ENCODE measurements around the gene OR52I2.
A peak's percentile ranks its signal among the peaks of the same experiment; 100 is the strongest.

Gene OR52I2

DNA sequence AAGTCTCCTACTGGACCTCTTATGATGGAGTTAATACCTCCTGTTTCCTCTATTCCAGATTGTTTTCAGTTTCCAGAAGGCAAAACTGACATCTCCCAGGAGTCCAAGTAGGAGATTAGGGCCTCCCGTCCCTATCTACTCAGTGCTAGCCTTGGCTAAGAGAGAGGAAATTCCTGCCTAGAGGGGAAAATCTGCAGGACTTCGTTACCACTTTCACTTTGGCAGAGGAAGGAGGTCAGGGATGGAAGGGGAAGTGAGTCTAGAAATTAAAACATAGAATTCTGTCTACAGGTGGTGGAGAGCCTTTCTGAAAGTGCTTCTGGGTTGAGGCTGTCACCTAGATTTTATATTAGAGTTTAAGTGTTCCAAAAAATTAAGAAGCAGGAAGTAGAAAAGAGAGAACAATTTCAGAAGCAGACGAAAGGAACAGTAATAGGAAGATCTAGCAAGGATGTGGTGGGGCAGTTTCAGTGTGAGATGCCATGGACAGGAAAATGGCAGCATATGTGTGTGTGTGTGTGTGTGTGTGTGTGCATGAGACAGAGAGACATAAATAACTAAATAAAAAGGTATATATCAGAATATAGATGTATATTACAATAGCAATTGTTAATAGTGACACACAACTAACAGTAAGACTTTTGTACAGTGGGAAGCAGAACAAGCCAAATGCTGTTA lies 28.9 kb downstream of the OR52I2 start:
- no peak for DNase-seq

DNA sequence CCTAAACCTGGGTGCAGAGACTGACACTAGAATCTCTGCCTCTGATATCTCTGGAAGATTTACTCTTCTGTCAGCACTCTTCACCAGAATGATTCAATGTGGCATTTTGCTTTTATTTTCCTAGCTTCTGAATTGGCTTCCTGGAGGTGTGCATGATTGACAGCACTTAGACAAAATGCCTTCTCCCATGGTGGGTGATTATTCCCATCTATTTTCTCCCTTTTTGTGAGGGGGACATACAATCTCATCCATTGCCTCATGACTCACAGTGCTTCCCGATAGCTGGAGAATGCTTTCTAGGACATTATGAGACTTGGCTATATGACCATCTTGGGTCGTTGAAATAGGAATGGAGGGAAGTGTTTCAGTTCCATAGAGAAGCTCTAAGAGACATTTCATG lies 30.4 kb downstream of the OR52I2 start:
- DNase-seq: no peak

DNA sequence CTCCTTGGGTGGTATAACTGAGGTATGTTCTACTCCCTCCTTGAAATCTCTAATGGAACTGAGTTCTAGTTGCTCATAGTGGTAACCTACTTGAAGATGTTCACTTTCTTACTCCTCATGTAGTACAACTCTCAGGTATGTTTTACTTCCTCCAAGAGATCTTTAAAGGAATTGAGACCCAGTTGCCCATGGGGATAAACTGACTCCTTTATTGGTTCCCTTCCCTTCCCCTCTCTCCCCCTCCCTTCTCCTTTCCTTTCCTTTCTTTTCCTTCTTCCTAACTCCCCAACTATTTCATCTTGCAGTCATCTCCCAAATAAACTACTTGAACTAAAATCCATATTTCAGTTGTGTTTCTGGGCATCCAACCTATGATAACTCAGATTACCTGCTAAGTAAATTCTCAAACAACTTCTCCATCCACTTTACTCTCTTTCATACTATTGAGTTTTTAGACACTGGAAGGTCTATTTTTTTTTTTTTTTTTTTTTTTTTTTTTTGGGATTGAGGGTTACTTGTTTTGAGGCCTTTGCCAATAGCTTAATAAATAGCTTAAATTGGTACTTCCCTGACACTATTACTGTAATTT lies 34.4 kb downstream of the OR52I2 start:
- no peak for DNase-seq

DNA sequence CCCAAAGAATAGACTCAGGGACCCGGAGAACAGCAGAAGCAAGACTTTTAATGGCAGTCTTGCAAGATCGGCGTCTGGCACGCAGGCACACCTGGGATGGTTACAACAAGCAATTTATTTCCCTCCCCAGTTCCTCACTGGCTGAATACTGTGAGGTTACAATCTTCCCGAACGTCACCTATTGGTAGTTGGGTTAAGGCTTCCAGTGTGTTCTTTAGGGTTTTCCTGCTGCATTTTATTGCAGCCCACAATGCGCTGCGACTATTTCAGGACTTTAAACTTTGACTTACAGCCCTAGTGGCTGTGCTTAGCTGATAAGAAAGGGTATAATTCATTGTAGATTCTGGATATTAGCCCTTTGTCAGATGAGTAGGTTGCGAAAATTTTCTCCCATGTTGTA lies 38.0 kb downstream of the OR52I2 start:
- DNase-seq: no peak

DNA sequence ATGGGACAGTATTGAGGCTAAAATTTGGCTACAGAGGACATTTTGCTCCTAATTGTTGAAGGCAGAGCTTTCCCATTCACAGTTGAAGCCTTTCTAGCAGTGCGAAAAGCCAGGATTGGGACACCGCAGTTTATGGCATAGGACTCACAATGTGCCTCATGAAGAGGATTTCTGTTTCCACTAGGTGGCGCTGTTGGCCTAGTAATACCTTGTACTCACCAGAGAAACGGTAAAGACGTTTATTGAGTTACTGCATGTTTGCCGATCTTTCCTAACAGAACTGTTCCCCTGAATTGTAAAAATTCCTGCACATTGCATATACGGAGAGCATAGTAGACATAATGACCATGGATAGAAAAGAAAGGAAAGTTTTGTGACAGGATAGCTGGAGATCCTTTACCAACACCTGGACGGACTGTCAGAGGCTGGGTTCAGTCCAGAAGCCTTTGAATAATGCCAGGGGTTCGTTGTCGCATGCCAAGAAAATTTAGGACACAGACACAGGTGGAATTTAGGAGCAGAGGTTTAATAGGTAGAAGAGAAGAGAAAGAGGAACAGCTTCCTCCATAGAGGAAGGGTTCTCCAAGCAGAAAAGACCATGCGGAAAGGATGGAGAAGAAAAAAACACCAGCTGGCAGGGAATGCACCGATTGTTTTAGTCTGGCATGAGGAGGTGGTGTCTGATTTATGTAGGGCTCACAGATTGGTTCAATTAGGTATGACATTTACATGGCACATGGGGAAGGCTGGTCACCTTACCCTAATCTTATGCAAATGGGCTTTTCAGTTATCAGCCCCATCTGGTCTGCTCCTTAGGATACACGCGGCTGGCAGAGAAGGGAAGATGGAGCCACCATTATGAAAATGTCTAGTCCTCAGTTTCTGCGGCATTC lies 44.9 kb downstream of the OR52I2 start:
- DNase-seq: peak; percentile 52 to 53

DNA sequence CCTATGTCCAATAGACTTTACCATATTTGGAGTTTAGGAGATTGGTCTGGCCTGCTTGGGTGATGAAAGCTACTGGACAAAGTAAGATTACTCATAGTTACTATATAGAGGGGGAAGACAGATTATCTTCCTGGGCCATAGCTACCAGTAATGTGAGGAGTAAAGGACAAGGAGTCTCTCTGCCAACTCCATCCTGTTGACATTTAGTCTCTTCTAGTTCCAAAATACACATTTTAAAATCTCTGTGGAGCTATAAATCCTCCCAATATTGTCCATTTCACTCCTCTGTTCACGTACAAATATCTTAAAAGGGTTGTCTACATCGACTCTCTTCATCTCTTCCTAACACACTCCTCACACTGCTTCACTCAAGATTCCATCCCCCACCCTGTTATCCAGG lies 54.6 kb downstream of the OR52I2 start:
- DNase-seq: no peak

DNA sequence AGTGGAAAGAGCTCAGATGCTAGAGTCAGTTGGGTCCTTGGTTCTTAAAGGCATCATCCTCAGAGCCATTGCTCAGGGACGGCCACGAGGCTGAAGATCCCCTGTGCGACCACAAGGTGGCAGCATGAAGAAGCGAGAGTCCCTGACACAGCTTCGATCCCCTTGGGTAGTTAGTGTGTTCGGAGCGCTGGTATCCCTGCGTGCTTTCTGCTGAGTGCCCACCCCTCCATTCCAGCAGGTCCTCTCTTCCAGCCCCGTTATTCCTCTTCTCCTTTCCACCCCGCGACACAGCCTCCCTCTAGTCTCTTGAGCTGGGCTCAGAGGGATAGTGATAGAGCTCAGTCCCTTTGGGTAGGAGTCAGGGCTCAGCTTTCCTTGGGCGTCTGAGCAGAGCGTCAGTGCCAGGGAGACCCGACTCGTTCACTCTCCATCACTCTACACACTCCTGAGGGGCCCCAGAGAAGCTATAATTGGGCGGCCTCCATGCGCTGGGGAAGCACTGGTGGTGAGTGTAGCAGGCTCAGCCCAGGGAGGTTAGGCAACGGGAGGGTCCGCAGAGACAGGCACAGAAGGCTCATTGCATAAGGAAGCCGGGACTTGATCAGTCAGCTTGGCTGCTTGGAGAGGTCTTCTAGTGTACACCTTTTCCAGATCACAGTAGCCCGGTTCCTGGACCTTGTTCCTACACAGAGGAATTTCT lies 55.6 kb downstream of the OR52I2 start, which contains the start of gene OR51D1:
Gene OR51D1, plus strand, starts transcription at position 516 of the 700 bp plus-strand sequence. CDS start 2,314 bp downstream, outside the sequence.
- DNase-seq: peak; percentile 75 to 76

DNA sequence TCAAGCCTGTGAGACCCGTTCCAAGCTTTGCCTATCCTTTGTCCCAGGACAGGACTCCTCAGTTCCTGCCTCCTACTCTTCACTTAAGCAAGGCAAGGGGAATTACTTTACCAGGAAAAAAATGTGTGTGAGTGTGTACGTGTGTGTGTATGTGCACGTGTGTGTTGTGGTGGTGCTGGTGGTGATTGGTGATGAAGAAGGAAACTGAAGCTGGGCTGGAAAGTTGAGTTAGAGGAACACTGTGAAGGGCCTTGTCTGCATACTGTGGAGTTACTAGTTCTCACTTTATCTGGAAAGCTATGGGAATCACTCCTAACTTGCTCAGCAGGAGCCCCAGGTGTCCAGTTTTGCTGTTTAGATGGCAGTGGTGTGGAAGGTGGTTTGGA lies 56.1 kb downstream of the OR52I2 start:
- no peak for DNase-seq

DNA sequence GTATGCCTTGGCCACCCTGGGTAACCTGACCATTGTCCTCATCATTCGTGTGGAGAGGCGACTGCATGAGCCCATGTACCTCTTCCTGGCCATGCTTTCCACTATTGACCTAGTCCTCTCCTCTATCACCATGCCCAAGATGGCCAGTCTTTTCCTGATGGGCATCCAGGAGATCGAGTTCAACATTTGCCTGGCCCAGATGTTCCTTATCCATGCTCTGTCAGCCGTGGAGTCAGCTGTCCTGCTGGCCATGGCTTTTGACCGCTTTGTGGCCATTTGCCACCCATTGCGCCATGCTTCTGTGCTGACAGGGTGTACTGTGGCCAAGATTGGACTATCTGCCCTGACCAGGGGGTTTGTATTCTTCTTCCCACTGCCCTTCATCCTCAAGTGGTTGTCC lies 58.4 kb downstream of the OR52I2 start:
- DNase-seq: no peak

DNA sequence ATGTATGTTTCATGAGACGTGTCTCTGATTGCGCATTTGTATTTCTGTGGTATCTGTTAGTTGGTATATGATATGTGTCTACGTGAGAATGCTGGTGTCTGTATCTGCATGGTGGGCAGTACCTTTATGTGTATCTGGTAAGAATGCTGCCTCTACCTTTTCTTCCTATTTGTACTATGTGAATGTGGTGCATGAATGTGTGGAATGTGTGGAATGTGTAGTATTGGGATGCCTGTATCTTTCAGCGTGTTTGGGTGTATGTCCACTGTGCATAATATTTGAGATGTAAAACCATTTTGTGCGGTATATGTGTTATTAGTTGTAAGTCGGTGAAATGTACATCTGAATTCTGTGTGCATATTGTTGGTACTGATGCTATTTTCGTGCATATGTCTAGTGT lies 60.0 kb downstream of the OR52I2 start:
- no peak for DNase-seq

DNA sequence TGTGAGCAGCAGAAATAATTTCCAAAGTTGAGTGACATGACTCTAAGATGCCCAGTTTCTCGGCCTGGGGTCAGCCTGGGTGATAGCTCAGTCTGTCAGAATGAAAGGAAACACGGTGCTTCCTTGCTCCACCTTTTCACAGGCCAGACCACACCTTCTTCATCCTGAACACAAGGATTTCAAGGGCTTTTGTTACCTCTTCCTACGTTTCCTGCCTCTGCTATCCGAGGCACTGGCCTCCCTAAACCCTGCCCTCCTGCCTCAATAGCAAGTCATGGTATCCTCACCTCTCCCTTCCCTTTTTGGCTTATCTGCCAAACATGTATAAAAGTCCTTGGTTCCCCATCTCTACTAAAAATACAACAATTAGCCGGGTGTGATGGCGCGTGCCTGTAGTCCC lies 60.5 kb downstream of the OR52I2 start:
- DNase-seq: no peak
